HG02623 (cell line): ENCODE data around the gene DNAJC10.

ENCODE experiments used
- ATAC-seq: cut with Tn5 transposase; IDR thresholded peaks from one replicate; pipeline ENCODE4 v1.9.1; 2021; ENCODE audit warnings: moderate library complexity; ENCODE audit not compliant: unreplicated experiment

DNAJC10 gene

GRCh38 chr2:182831101-182831500 is 115.0 kb downstream of the DNAJC10 start:
- ATAC-seq = no peak

GRCh38 chr2:182831921-182832320 is 115.9 kb downstream of the DNAJC10 start:
- ATAC-seq = no peak

- no peak for ATAC-seq
These were observed 117.2 kb downstream of the DNAJC10 start for GRCh38 chr2:182833084-182833854.

- no peak for ATAC-seq
These were observed 118.2 kb downstream of the DNAJC10 start for GRCh38 chr2:182834293-182834692.

GRCh38 chr2:182836451-182836850 is 120.4 kb downstream of the DNAJC10 start:
- ATAC-seq = no peak
